ENCODE data around the gene PTPN13. TPM values are rescaled to one million over a fixed set of nuclear protein-coding genes. Genes with fewer than 3 reads are reported as not detected.

The PTPN13 gene
- total RNA-seq, 3 donors from 2014 or later: 2.9 to 15.6 (median 3.7) TPM

- ATAC-seq (no peak), DNase-seq (no peak)
- TF ChIP-seq CTCF (IDR thresholded peaks at IDR 0.05): no peak
- Histone ChIP-seq H3K4me3 (no peak overlapping the region), H3K36me3 (ENCODE audit: low read depth) (no peaks in the 10 kb centered on the region), H3K9me3 (no peaks in the 10 kb centered on the region), H3K4me1 (ENCODE audit: low read depth) (no peaks in the 10 kb centered on the region)
- intact Hi-C loops (cut with DNase I, micrococcal nuclease): no loop called here
These were observed 161.3 kb downstream of the PTPN13 start for GRCh38 chr4:86755388-86755787.

GRCh38 chr4:86757468-86757867 is 163.4 kb downstream of the PTPN13 start:
- Histone ChIP-seq H3K4me3 (no peak overlapping the region), H3K9me3 (no peaks in the 10 kb centered on the region), H3K4me1 (ENCODE audit: low read depth) (no peaks in the 10 kb centered on the region), H3K36me3 (ENCODE audit: low read depth) (no peaks in the 10 kb centered on the region)
- intact Hi-C loops (cut with DNase I, micrococcal nuclease): no loop called here
- DNase-seq (no peak), ATAC-seq (no peak)
- TF ChIP-seq CTCF (IDR thresholded peaks at IDR 0.05): no peak

- DNase-seq (no peak), ATAC-seq (no peak)
- Histone ChIP-seq H3K36me3 (ENCODE audit: low read depth) (no peaks in the 10 kb centered on the region), H3K4me3 (no peak overlapping the region), H3K9me3 (no peaks in the 10 kb centered on the region), H3K4me1 (ENCODE audit: low read depth) (no peaks in the 10 kb centered on the region)
- no peak for TF ChIP-seq CTCF (IDR thresholded peaks at IDR 0.05)
- intact Hi-C loops (cut with DNase I, micrococcal nuclease): no loop called here
These were observed 165.2 kb downstream of the PTPN13 start for GRCh38 chr4:86759298-86759697.

- Histone ChIP-seq H3K4me3 (no peak overlapping the region), H3K4me1 (ENCODE audit: low read depth) (no peaks in the 10 kb centered on the region), H3K36me3 (ENCODE audit: low read depth) (no peaks in the 10 kb centered on the region), H3K9me3 (no peaks in the 10 kb centered on the region)
- ATAC-seq (no peak), DNase-seq (no peak)
- TF ChIP-seq CTCF (IDR thresholded peaks at IDR 0.05): no peak
- intact Hi-C loops (cut with DNase I, micrococcal nuclease): no loop called here
These were observed 168.5 kb downstream of the PTPN13 start for GRCh38 chr4:86762649-86763048.

- no peak for TF ChIP-seq CTCF (IDR thresholded peaks at IDR 0.05)
- Histone ChIP-seq H3K4me3 (no peak overlapping the region), H3K4me1 (ENCODE audit: low read depth) (no peaks in the 10 kb centered on the region), H3K36me3 (ENCODE audit: low read depth) (no peaks in the 10 kb centered on the region), H3K9me3 (no peaks in the 10 kb centered on the region)
- DNase-seq: no peak
- ATAC-seq: no peak
- intact Hi-C loops (cut with DNase I, micrococcal nuclease): no loop called here
These were observed 175.7 kb downstream of the PTPN13 start for GRCh38 chr4:86769794-86770193.

GRCh38 chr4:86771141-86771540 is 177.0 kb downstream of the PTPN13 start:
- Histone ChIP-seq H3K9me3 (no peaks in the 10 kb centered on the region), H3K4me3 (no peak overlapping the region), H3K36me3 (ENCODE audit: low read depth) (no peaks in the 10 kb centered on the region), H3K4me1 (ENCODE audit: low read depth) (no peaks in the 10 kb centered on the region)
- no peak for TF ChIP-seq CTCF (IDR thresholded peaks at IDR 0.05)
- intact Hi-C loops (cut with DNase I, micrococcal nuclease): no loop called here
- DNase-seq (no peak), ATAC-seq (no peak)
